Loucy (cell line): Measurements from ENCODE around the gene STX1A.
"Not testable (repeated sequence)": the region's sequence is repeated elsewhere in the genome, so short reads cannot be mapped to it uniquely, and the experiment has no call there.

Source experiments
- H2AFZ ChIP-seq: fragments of 200-600 bp; sonication (generic); 2 replicates; pipeline ENCODE4 v1.6.0; 2016; ENCODE audit warnings: antibody characterized with exemption, mild to moderate bottlenecking, low read length, moderate library complexity
- H3F3A ChIP-seq: fragments of 200-600 bp; 2 replicates; pipeline ENCODE4 v1.6.0; 2016; ENCODE audit warnings: antibody characterized with exemption, low read depth, mild to moderate bottlenecking
- H3K27me3 ChIP-seq: fragments of 200-600 bp; sonication (generic); 2 replicates; pipeline ENCODE4 v1.6.1; 2014; ENCODE audit warnings: low read length, mild to moderate bottlenecking; ENCODE audit not compliant: insufficient read depth, poor library complexity, severe bottlenecking
- H3K36me3 ChIP-seq: fragments of 200-600 bp; sonication (generic); 2 replicates; pipeline ENCODE4 v1.6.1; 2016; ENCODE audit warnings: low read length; ENCODE audit not compliant: insufficient read depth
- H3K4me1 ChIP-seq: fragments of 200-600 bp; sonication (generic); 2 replicates; pipeline ENCODE4 v1.5.1; 2014; ENCODE audit warnings: low read length, mild to moderate bottlenecking; ENCODE audit not compliant: insufficient read depth, poor library complexity, severe bottlenecking
- H3K4me2 ChIP-seq: fragments of 200-600 bp; sonication (generic); 2 replicates; pipeline ENCODE4 v1.6.0; 2014; ENCODE audit warnings: antibody characterized with exemption, low read length, low read depth, mild to moderate bottlenecking; ENCODE audit not compliant: poor library complexity, severe bottlenecking
- H3K4me3 ChIP-seq: fragments of 200-600 bp; sonication (generic); 2 replicates; pipeline ENCODE4 v1.5.1; 2014; ENCODE audit warnings: low read length, mild to moderate bottlenecking, mixed read lengths; ENCODE audit not compliant: poor library complexity, severe bottlenecking
- H3K79me2 ChIP-seq: fragments of 200-600 bp; sonication (generic); 2 replicates; pipeline ENCODE4 v1.6.1; 2014; ENCODE audit warnings: low read length; ENCODE audit not compliant: insufficient read depth
- H3K9ac ChIP-seq: fragments of 200-600 bp; sonication (generic); 2 replicates; pipeline ENCODE4 v1.6.0; 2014; ENCODE audit warnings: mild to moderate bottlenecking, low read depth, low read length, moderate library complexity; ENCODE audit not compliant: poor library complexity, severe bottlenecking
- H3K9me2 ChIP-seq: fragments of 200-600 bp; sonication (generic); replicated peaks from 2 replicates; pipeline ENCODE4 v1.6.1; 2016; ENCODE audit warnings: low read depth, low read length, mixed read lengths
- H3K9me3 ChIP-seq: fragments of 200-600 bp; sonication (generic); 2 replicates; pipeline ENCODE4 v1.6.1; 2014; ENCODE audit warnings: mild to moderate bottlenecking, antibody characterized with exemption, low read length, low read depth; ENCODE audit not compliant: insufficient read depth
- H4K20me1 ChIP-seq: fragments of 200-600 bp; sonication (generic); 2 replicates; pipeline ENCODE4 v1.6.0; 2014; ENCODE audit warnings: antibody characterized with exemption, low read length, mild to moderate bottlenecking; ENCODE audit not compliant: insufficient read depth, poor library complexity, severe bottlenecking
- CTCF ChIP-seq: fragments of 200-600 bp; sonication (generic); conservative IDR thresholded peaks from 2 replicates; pipeline ENCODE4 v1.5.1; 2014; ENCODE audit warnings: mild to moderate bottlenecking, antibody characterized with exemption, low read length
- EZH2phosphoT487 ChIP-seq: fragments of 200-600 bp; IDR thresholded peaks from 2 replicates; pipeline ENCODE4 v1.6.1; 2018; ENCODE audit warnings: antibody characterized with exemption, mild to moderate bottlenecking, moderate library complexity, borderline replicate concordance

Gene STX1A

GRCh38 chr7:73668103-73668885 is 51.2 kb downstream of the STX1A start:
- H3K4me1 ChIP-seq, result peaks cover 9% of the 10 kb centered on the region
- no peaks in the 10 kb centered on the region for H3K79me2 ChIP-seq
- no peaks in the 10 kb centered on the region for H3K36me3 ChIP-seq
- H2AFZ ChIP-seq, result peak overlapping the region; percentile 66
- no peaks in the 10 kb centered on the region for H3K9me3 ChIP-seq
- no peaks in the 10 kb centered on the region for H4K20me1 ChIP-seq
- no peak for TF ChIP-seq CTCF
- no peak for TF ChIP-seq EZH2phosphoT487
- no peaks in the 10 kb centered on the region for H3F3A ChIP-seq
- H3K4me2 ChIP-seq, result peak overlapping the region; percentile 64
- H3K9me2 ChIP-seq, result no peaks in the 10 kb centered on the region
- peak overlapping the region; percentile 36 for H3K9ac ChIP-seq
- H3K27me3 ChIP-seq, result peaks cover 6% of the 10 kb centered on the region
- peak overlapping the region; percentile 65 for H3K4me3 ChIP-seq

- no peaks in the 10 kb centered on the region for H3K9me2 ChIP-seq
- H3F3A ChIP-seq, result no peaks in the 10 kb centered on the region
- peak within 1 kb of the TSS; percentile 69 for H2AFZ ChIP-seq
- no peaks in the 10 kb centered on the region for H3K36me3 ChIP-seq
- H4K20me1 ChIP-seq, result no peaks in the 10 kb centered on the region
- peak within 1 kb of the TSS; percentile 65 for H3K4me3 ChIP-seq
- H3K27me3 ChIP-seq, result peaks cover 6% of the 10 kb centered on the region
- H3K9me3 ChIP-seq, result no peaks in the 10 kb centered on the region; the same call in 1 of the 2 replicates
- peak within 1 kb of the TSS; percentile 36 for H3K9ac ChIP-seq
- TF ChIP-seq CTCF, result peak; percentile 60
- no peak for TF ChIP-seq EZH2phosphoT487
- peaks cover 9% of the 10 kb centered on the region for H3K4me1 ChIP-seq
- no peaks in the 10 kb centered on the region for H3K79me2 ChIP-seq
- H3K4me2 ChIP-seq, result peak within 1 kb of the TSS; percentile 76
These were observed 51.9 kb downstream of the STX1A start, which contains the start of gene VPS37D for GRCh38 chr7:73667344-73668102. Gene VPS37D, plus strand, starts transcription at chr7:73667831. Its CDS starts 128 bp downstream, at chr7:73667959.

GRCh38 chr7:73663033-73663432 is 56.4 kb downstream of the STX1A start:
- Histone ChIP-seq H3K4me3 (no peak overlapping the region), H4K20me1 (no peaks in the 10 kb centered on the region), H3F3A (no peaks in the 10 kb centered on the region), H3K9me2 (no peaks in the 10 kb centered on the region), H3K27me3 (no peaks in the 10 kb centered on the region), H3K36me3 (no peaks in the 10 kb centered on the region), H3K79me2 (no peaks in the 10 kb centered on the region), H3K9me3 (no peaks in the 10 kb centered on the region; the same call in 1 of the 2 replicates), H3K9ac (no peak overlapping the region), H3K4me2 (no peak overlapping the region), H3K4me1 (peaks cover 3% of the 10 kb centered on the region), H2AFZ (no peak overlapping the region)
- no peak for TF ChIP-seq EZH2phosphoT487
- no peak for TF ChIP-seq CTCF

GRCh38 chr7:73660594-73660993 is 58.9 kb downstream of the STX1A start:
- H3K9me2 ChIP-seq, H3K4me3 ChIP-seq, H3F3A ChIP-seq, H3K4me2 ChIP-seq, H3K9me3 ChIP-seq, H3K4me1 ChIP-seq, H3K9ac ChIP-seq, H3K36me3 ChIP-seq, H4K20me1 ChIP-seq, H2AFZ ChIP-seq, H3K79me2 ChIP-seq, H3K27me3 ChIP-seq: not testable (repeated sequence)
